H1 (cell line): Measurements from ENCODE around the gene MEX3D. TPM values are rescaled to one million over a fixed set of nuclear protein-coding genes. Genes with fewer than 3 reads are reported as not detected.

ENCODE experiments used
- ASH2L ChIP-seq: fragments of 200-600, 300-600 bp; sonication (generic); IDR thresholded peaks from one replicate; pipeline ENCODE4 v1.7.1; 2017; ENCODE audit warnings: low read length
- MAX ChIP-seq: IDR thresholded peaks from 2 replicates; pipeline ENCODE4 v1.6.1; 2012; ENCODE audit warnings: inconsistent platforms
- RAD21 ChIP-seq, 2 experiments: IDR thresholded peaks in 1 of 2; conservative IDR thresholded peaks in 1 of 2; 2 replicates each; pipeline ENCODE4 v1.6.1; 2011; ENCODE audit warnings: low read depth in 2 of 2, low read length in 2 of 2, improper control_type of control experiment in 1 of 2, inconsistent platforms in 1 of 2, mild to moderate bottlenecking in 1 of 2, moderate library complexity in 1 of 2
- RXRA ChIP-seq: IDR thresholded peaks from 2 replicates; pipeline ENCODE4 v1.6.1; 2011; ENCODE audit warnings: low read depth, mild to moderate bottlenecking, low read length, moderate library complexity; ENCODE audit not compliant: insufficient read depth
- SAP30 ChIP-seq: fragments of 300-600 bp; sonication (generic); IDR thresholded peaks from 2 replicates; pipeline ENCODE4 v1.7.1; 2012; ENCODE audit warnings: low read length, moderate library complexity, mild to moderate bottlenecking, inconsistent platforms; ENCODE audit not compliant: insufficient read depth, insufficient replicate concordance
- SIRT6 ChIP-seq: IDR thresholded peaks from one replicate; pipeline ENCODE4 v1.7.1; 2012; ENCODE audit warnings: low read length, inconsistent platforms
- polyA plus RNA-seq, 7 experiments: library from polyadenylated mRNA; depleted of rRNA in 3 of 7; stranded (reverse) in 5 of 7; unstranded in 2 of 7; fragments of >200 nt in 5 of 7; fragments of 200-250 nt in 2 of 7; gene quantifications; 1 replicate in 5 of 7; 2 replicates in 1 of 7; 4 replicates in 1 of 7; pipeline versions ENCODE4 v1.2.1 to v1.2.3, GENCODE V29; 2011 to 2013; ENCODE audit warnings: missing spikeins in 2 of 7, mixed read lengths in 2 of 7
- total RNA-seq: library from RNA; stranded (reverse); fragmentation: NEBNext Ultra II Directional; extraction: Animal tissue kit (Norgen Biotek cat#: 25700); gene quantifications from 2 replicates; pipeline ENCODE4 v1.2.1, GENCODE V29; 2021

The MEX3D gene
- total and polyA plus RNA-seq, 2 of the 8 experiments (the other 6 are each of a cell fraction or from before 2014, with no cell fraction given): 20.8 to 78.8 TPM

GRCh38 chr19:1576242-1577089 lies 8.3 kb upstream of the MEX3D start (continued):
- no peak for TF ChIP-seq MAX
- TF ChIP-seq SAP30: no peak
- TF ChIP-seq RXRA: no peak
- TF ChIP-seq ASH2L: no peak
- TF ChIP-seq RAD21 (IDR thresholded peaks at IDR 0.05 in 1 of 2, conservative IDR thresholded peaks at IDR 0.05 in 1 of 2; ENCODE audit: low read depth in 2 of 2, low read length in 2 of 2): no peak
- TF ChIP-seq SIRT6: no peak
- TF ChIP-seq, all 59 proteins: peak for 0
